ENCODE data around the gene TXNDC2.

The TXNDC2 gene

DNA sequence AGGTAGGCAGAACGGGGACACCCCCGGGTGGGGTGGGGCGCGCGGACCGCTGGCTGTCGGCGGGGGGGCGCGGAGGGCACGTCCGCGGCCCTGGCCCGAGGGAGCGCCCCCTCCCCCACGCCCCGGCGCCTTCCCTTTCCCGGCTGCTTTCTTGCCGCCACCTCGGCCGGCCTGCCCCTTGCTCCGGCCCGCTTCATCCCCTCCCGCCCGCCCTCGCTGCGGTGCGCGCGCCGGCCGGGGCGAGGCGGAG, 28.5 kb downstream of the TXNDC2 start:
- DNase-seq = peak in 1 of 14 donors; percentile 45

DNA sequence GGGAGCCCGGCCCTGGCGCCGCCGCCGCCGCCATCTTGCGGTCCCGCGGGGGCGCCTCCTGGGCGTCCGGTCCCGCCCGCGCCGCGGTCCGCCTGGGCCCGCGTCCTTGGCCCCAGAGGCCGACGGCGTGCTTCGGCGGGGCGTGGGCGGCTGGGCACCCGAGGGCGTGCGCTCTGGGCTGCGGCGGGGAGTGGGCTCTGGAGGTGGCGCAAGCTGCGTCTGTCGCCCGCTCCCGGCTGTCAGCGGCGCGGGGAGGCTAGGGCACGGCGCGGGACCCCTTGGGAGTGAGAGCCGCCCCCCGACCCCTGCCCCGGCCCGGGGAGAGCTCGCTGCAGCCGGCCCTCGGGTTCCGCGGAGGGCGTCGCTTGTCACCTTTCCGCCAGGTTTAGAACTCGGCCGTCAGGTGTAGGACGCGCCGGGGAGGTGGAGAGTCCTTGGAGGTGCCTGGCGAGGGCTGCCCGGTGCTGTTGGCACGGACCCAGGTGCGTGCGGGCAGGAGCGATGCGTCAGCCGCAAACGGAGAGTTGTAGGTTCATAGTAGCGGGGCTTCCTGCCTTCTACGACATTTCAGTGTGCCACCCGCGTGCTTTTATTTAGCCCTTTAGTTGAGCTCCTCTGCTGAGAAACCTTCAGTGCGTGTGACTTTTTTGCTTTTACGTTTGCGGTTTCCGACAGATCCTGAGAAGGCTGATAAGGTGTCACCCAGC, 29.0 kb downstream of the TXNDC2 start:
- peak in 12 of 14 donors; percentile 19 to 65 (median 38) for DNase-seq

- no peak for DNase-seq
These were observed 29.7 kb downstream of the TXNDC2 start for GRCh38 chr18:9915291-9916076.

- no peak for DNase-seq
These were observed 30.4 kb downstream of the TXNDC2 start for GRCh38 chr18:9916077-9916639.

- no peak for DNase-seq
These were observed 31.0 kb downstream of the TXNDC2 start for GRCh38 chr18:9916808-9917207.

- DNase-seq = no peak
These were observed 32.4 kb downstream of the TXNDC2 start for GRCh38 chr18:9918016-9918680.

GRCh38 chr18:9919564-9920232, 33.9 kb downstream of the TXNDC2 start:
- no peak for DNase-seq

DNA sequence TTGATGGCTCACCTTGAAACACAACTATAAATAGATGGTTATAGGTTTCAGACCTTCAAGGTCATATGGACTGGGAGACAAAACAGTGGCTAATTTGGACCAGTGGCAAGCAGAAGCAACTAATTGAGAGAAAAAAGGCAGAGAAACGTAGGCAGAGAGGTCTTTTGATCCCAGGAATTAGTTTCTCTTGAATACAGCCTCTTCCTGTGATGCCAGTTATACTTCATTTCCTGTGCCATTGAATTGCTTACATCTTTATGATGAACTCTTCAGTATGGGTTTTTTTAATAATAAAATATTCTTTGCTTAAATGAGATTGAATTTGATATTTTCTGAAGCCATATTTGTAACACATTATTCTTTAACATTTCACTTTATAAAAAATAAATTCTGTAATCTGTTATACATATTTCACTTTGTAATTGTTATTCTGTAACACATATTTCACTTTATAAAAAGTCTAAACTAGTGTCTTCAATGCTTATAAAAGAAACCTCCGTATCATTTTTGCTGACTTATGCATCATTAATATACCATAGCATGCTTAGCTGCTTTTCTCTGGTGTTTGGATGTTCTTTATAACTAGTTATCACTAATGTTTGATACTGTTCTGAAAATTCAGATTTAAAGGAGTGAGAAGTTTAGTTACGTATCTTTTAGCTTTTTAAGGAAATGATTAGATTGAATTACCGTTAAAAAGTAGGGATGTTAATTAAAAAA, 37.0 kb downstream of the TXNDC2 start:
- DNase-seq = no peak

DNA sequence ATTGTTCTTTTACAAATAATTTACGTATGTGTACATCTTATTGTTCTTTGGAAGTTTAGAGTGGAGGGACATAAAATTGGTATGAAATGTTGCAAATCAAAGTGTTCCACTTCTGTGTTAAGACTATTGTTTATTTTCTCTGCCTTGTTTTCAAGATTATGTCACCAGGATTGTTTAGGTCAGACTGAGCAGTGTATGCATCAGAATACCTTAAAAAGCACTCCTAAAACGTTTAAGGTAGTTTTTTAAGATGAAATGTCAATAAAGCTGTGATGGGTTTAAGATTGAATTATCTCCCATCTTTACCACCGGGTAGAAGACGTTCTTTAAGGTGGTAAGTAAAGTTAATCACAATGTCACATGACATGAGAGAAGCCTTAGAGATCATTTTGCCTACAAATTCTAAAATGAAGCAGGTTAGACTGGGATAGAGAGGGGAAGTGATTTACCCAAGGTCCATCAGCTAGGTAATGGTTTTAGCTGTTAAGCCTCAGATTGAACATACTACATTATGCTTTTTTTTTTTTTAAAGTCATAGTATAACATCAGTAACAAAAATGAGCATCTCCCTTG, 38.7 kb downstream of the TXNDC2 start:
- DNase-seq = no peak

DNA sequence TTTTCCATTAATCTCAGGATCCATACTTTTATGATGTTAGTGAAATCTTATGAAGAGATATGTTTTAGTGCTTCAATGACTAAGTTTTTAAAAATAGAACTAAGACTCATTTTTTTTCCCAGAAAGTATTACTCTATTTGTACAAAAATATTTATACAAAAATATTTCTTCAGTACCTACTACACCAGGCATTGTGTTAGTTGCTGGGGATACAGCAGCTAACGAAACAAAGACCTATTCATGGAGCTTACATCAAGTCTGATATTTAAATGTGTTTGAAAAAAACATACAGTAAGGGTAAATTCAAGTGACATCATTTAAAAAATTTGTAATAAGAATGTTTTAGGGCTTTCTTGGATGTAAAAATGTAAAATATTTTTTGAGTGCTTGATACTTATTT, 39.6 kb downstream of the TXNDC2 start:
- DNase-seq = no peak

- DNase-seq = no peak
These were observed 40.0 kb downstream of the TXNDC2 start for GRCh38 chr18:9925795-9926194.

DNA sequence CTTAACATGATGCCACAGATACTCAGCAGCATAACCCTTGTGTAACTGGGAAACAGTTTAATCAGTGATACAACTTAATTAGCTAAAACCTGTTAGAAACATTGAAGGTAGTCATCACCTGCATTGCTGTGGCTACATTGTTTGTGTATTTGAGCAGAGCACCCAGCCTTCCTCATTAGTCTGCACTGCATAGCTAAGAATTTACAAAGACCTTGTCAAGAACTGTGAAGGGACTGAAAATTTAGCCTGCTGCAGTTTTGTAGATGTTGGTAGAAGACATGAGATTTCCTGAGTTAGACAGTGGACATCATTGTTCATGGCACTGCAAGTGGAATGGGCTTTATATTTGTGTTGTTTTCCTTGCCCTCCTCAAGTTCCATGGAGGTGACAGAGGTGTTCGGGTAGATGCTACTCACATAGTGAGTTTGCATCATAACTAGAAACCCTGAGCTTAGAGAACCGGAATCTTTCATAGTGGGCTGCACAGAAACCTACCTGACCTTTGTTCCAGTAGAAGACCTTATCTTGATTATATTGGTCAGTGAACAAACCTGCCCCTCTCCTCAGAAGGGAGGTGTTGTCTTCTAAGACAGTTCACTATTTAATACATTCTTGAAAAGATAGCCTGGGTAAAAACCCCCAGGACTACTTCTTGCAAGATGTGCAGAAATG, 40.6 kb downstream of the TXNDC2 start:
- DNase-seq = no peak

DNA sequence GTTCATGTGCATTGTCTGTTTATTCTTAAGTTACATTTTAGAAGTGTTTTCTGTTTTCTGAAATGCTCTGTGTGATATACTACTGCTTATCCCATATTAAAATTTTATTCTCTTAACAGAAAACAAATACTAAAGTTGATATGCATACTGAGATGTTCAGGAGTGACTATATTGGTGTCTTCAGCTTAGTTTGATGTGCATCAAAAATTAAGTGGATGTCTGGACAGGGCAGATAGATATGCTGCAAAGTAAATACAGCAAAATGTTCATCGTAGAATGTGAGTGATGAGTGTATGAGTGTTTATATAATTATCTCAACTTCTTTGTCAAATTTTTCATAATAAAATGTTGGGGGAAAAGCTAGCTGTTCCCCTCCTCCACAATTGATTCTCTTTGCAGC, 41.2 kb downstream of the TXNDC2 start:
- no peak for DNase-seq

GRCh38 chr18:9927392-9928063, 41.8 kb downstream of the TXNDC2 start:
- DNase-seq = no peak

DNA sequence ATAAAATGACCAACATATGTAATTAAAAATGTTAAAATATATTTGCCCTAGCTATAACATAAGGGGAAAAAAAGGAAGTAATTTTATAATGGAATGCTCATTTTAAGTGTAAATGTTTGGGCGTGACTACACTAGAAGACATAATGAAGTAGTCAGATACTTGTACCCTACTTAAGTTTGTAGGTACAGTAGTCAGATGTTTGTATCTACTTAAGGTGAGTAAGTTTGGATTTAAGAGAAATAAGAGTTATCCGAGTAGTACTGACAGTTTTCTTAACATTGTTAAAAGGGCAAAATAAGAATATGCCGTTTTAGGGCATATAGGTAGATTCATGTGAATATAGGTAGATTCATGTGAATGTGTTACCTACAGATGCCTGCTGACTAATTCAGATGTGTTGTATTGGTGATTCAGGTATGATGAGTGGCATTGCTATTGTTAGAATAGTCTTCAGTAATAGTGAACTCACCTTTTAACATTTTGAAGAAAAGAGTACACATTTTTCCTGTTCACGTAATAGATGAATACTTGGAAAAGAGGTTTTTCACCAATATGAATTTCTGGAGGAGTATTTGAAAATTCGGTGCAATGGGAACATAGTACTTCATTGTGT, 43.0 kb downstream of the TXNDC2 start:
- DNase-seq = no peak

GRCh38 chr18:9930299-9930884, 44.6 kb downstream of the TXNDC2 start:
- no peak for DNase-seq

DNA sequence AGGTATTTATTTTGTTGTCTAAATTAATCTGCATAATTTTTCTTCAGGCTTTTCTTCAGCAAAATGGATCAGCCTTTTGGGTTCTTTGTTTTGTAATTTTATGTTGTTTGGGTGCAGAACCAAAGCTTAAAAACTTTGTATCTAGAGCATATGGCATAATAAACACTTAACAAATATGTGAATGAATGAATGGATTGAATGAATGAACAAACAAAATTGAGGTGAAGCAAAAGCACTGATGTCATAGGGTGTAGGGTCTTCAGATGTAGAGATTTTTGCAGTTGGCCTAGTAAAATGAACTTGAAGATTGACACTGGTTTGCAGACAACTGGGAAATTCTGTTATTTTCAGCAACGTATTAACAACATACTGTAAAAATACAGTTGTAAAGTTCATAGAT, 45.4 kb downstream of the TXNDC2 start:
- DNase-seq = no peak

- no peak for DNase-seq
These were observed 45.9 kb downstream of the TXNDC2 start for GRCh38 chr18:9931678-9932077.

DNA sequence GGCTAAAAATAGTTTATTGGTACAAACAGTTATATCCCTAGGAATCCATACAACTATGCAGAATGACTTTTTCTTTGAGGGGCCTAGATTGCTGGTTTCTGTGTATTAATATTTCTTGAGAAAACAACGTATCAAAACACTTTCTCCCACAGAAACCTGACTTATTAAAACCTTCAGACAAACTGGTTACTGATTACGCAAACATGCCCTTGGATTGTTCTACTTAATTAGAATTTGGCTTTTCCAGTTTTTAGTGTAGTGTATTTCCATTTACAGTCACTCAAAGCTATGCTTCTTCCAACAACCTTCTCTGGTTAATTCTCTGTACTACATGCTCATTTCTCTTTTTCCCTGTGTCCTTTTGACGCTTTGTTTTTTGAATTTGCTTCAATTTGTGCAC, 48.1 kb downstream of the TXNDC2 start:
- no peak for DNase-seq

GRCh38 chr18:9934274-9934673, 48.5 kb downstream of the TXNDC2 start:
- DNase-seq = no peak

Data from C1 segment of cervical spinal cord (tissue), 14 donors.